Endothelial cell (in vitro differentiated cells): ENCODE measurements around the gene PKMYT1. TPM values are rescaled to one million over a fixed set of nuclear protein-coding genes. Genes with fewer than 3 reads are reported as not detected.

ENCODE experiments used
- DNase-seq: peaks from one replicate; pipeline ENCODE4 v3.0.0; 2021; ENCODE audit warnings: low spot score
- H3K27ac Mint-ChIP-seq: one replicate; pipeline ENCODE4 v1.8.0; 2021; ENCODE audit warnings: mixed read lengths, inconsistent platforms; ENCODE audit not compliant: unreplicated experiment
- H3K27me3 Mint-ChIP-seq: one replicate; pipeline ENCODE4 v1.8.0; 2021; ENCODE audit warnings: mild to moderate bottlenecking, moderate library complexity, mixed read lengths, inconsistent platforms; ENCODE audit not compliant: unreplicated experiment
- H3K36me3 Mint-ChIP-seq: one replicate; pipeline ENCODE4 v1.8.0; 2021; ENCODE audit warnings: mild to moderate bottlenecking, low read depth, mixed read lengths, inconsistent platforms; ENCODE audit not compliant: unreplicated experiment
- H3K4me1 Mint-ChIP-seq: one replicate; pipeline ENCODE4 v1.8.0; 2021; ENCODE audit warnings: mild to moderate bottlenecking, mixed read lengths, inconsistent platforms; ENCODE audit not compliant: unreplicated experiment
- H3K4me3 Mint-ChIP-seq: one replicate; pipeline ENCODE4 v1.8.0; 2021; ENCODE audit warnings: mild to moderate bottlenecking, mixed read lengths, inconsistent platforms; ENCODE audit not compliant: unreplicated experiment
- H3K9me3 Mint-ChIP-seq: one replicate; pipeline ENCODE4 v1.8.0; 2021; ENCODE audit warnings: mixed read lengths, inconsistent platforms; ENCODE audit not compliant: unreplicated experiment
- CTCF ChIP-seq: fragments of 200-600 bp; sonication (generic); IDR thresholded peaks from one replicate; pipeline ENCODE4 v1.5.0; 2021; ENCODE audit warnings: antibody characterized with exemption; ENCODE audit not compliant: unreplicated experiment
- total RNA-seq: library from RNA; stranded (reverse); fragmentation: NEBNext Ultra II Directional; extraction: Animal tissue kit (Norgen Biotek cat#: 25700); gene quantifications from one replicate; pipeline ENCODE4 v1.2.1, GENCODE V29; 2021; ENCODE audit not compliant: unreplicated experiment

PKMYT1 gene
- total RNA-seq, 1 donor from 2014 or later, result 12.2 TPM

- DNase-seq, result no peak
- H3K9me3 Mint-ChIP-seq, result no peaks in the 10 kb centered on the region
- no peak overlapping the region for H3K4me3 Mint-ChIP-seq
- H3K27me3 Mint-ChIP-seq, result peaks cover 18% of the 10 kb centered on the region
- peaks cover 11% of the 10 kb centered on the region for H3K4me1 Mint-ChIP-seq
- H3K27ac Mint-ChIP-seq, result no peak overlapping the region
- TF ChIP-seq CTCF, result no peak
- H3K36me3 Mint-ChIP-seq, result peaks cover 6% of the 10 kb centered on the region
Observed at GRCh38 chr16:3027489-3027795, 47.2 kb upstream of the PKMYT1 start.

- TF ChIP-seq CTCF, result no peak
- no peaks in the 10 kb centered on the region for H3K9me3 Mint-ChIP-seq
- H3K27ac Mint-ChIP-seq, result no peak overlapping the region
- DNase-seq, result no peak
- peaks cover 17% of the 10 kb centered on the region for H3K27me3 Mint-ChIP-seq
- peak overlapping the region; percentile 51 for H3K4me3 Mint-ChIP-seq
- H3K4me1 Mint-ChIP-seq, result peaks cover 17% of the 10 kb centered on the region
- peaks cover 6% of the 10 kb centered on the region for H3K36me3 Mint-ChIP-seq
Observed at GRCh38 chr16:3026609-3027488, 46.6 kb upstream of the PKMYT1 start.

GRCh38 chr16:3026003-3026378, 45.7 kb upstream of the PKMYT1 start:
- peaks cover 6% of the 10 kb centered on the region for H3K36me3 Mint-ChIP-seq
- no peak overlapping the region for H3K4me3 Mint-ChIP-seq
- H3K27me3 Mint-ChIP-seq, result peaks cover 23% of the 10 kb centered on the region
- DNase-seq, result no peak
- peaks cover 22% of the 10 kb centered on the region for H3K4me1 Mint-ChIP-seq
- H3K27ac Mint-ChIP-seq, result no peak overlapping the region
- TF ChIP-seq CTCF, result no peak
- H3K9me3 Mint-ChIP-seq, result no peaks in the 10 kb centered on the region

GRCh38 chr16:3025032-3026002, 45.1 kb upstream of the PKMYT1 start:
- Mint-ChIP-seq H3K4me3 (peak overlapping the region; percentile 15), H3K9me3 (no peaks in the 10 kb centered on the region), H3K4me1 (peaks cover 22% of the 10 kb centered on the region), H3K36me3 (peaks cover 6% of the 10 kb centered on the region), H3K27me3 (peaks cover 22% of the 10 kb centered on the region), H3K27ac (no peak overlapping the region)
- no peak for DNase-seq
- TF ChIP-seq CTCF, result no peak
